Osteocyte (in vitro differentiated cells): ENCODE results near the gene CDH23. TPM values are rescaled to one million over a fixed set of nuclear protein-coding genes. Genes with fewer than 3 reads are reported as not detected.

Source experiments
- DNase-seq: peaks from one replicate; pipeline ENCODE4 v3.0.0; 2021; ENCODE audit warnings: mixed read lengths; ENCODE audit not compliant: unreplicated experiment; ENCODE audit errors: extremely low spot score
- H3K27ac Mint-ChIP-seq: one replicate; pipeline ENCODE4 v1.8.0; 2021; ENCODE audit warnings: mild to moderate bottlenecking, mixed read lengths; ENCODE audit not compliant: unreplicated experiment
- H3K27me3 Mint-ChIP-seq: one replicate; pipeline ENCODE4 v1.8.0; 2021; ENCODE audit warnings: mixed read lengths; ENCODE audit not compliant: unreplicated experiment
- H3K36me3 Mint-ChIP-seq: one replicate; pipeline ENCODE4 v1.8.0; 2021; ENCODE audit warnings: mixed read lengths; ENCODE audit not compliant: unreplicated experiment
- H3K4me1 Mint-ChIP-seq: one replicate; pipeline ENCODE4 v1.8.0; 2021; ENCODE audit warnings: mixed read lengths; ENCODE audit not compliant: unreplicated experiment
- H3K4me3 Mint-ChIP-seq: one replicate; pipeline ENCODE4 v1.8.0; 2021; ENCODE audit warnings: mild to moderate bottlenecking, moderate library complexity, mixed read lengths; ENCODE audit not compliant: unreplicated experiment
- H3K9me3 Mint-ChIP-seq: one replicate; pipeline ENCODE4 v1.8.0; 2021; ENCODE audit warnings: mixed read lengths; ENCODE audit not compliant: unreplicated experiment
- CTCF ChIP-seq: fragments of 200-600 bp; sonication (generic); IDR thresholded peaks from 2 replicates; pipeline ENCODE4 v1.5.0; 2021; ENCODE audit warnings: antibody characterized with exemption, mild to moderate bottlenecking, moderate library complexity
- total RNA-seq: library from RNA; stranded (reverse); gene quantifications from 2 replicates; pipeline ENCODE4 v1.2.1, GENCODE V29; 2021

CDH23 gene
- total RNA-seq, 1 donor from 2014 or later: not detected

GRCh38 chr10:71828702-71829101, 432.0 kb downstream of the CDH23 start:
- H3K36me3 Mint-ChIP-seq: peaks cover 52% of the 10 kb centered on the region
- no peaks in the 10 kb centered on the region for H3K27me3 Mint-ChIP-seq
- DNase-seq: no peak
- H3K4me1 Mint-ChIP-seq: peaks cover 5% of the 10 kb centered on the region
- no peak for TF ChIP-seq CTCF
- no peak overlapping the region for H3K27ac Mint-ChIP-seq
- H3K4me3 Mint-ChIP-seq: no peak overlapping the region
- no peaks in the 10 kb centered on the region for H3K9me3 Mint-ChIP-seq

- Mint-ChIP-seq H3K9me3 (no peaks in the 10 kb centered on the region), H3K36me3 (peaks cover 53% of the 10 kb centered on the region), H3K4me1 (peaks cover 6% of the 10 kb centered on the region), H3K27me3 (no peaks in the 10 kb centered on the region), H3K27ac (no peak overlapping the region), H3K4me3 (no peak overlapping the region)
- TF ChIP-seq CTCF: no peak
- DNase-seq: no peak
Observed at GRCh38 chr10:71829171-71829570, 432.5 kb downstream of the CDH23 start.

- DNase-seq: no peak
- no peaks in the 10 kb centered on the region for H3K27me3 Mint-ChIP-seq
- H3K4me1 Mint-ChIP-seq: peaks cover 10% of the 10 kb centered on the region
- no peaks in the 10 kb centered on the region for H3K9me3 Mint-ChIP-seq
- H3K4me3 Mint-ChIP-seq: no peak overlapping the region
- no peak overlapping the region for H3K27ac Mint-ChIP-seq
- H3K36me3 Mint-ChIP-seq: peaks cover 50% of the 10 kb centered on the region
- no peak for TF ChIP-seq CTCF
Observed at GRCh38 chr10:71829896-71830295, 433.2 kb downstream of the CDH23 start.

GRCh38 chr10:71830726-71831125, 434.0 kb downstream of the CDH23 start:
- H3K4me1 Mint-ChIP-seq: peaks cover 15% of the 10 kb centered on the region
- peaks cover 44% of the 10 kb centered on the region for H3K36me3 Mint-ChIP-seq
- H3K27me3 Mint-ChIP-seq: no peaks in the 10 kb centered on the region
- H3K9me3 Mint-ChIP-seq: no peaks in the 10 kb centered on the region
- no peak for DNase-seq
- no peak overlapping the region for H3K4me3 Mint-ChIP-seq
- H3K27ac Mint-ChIP-seq: no peak overlapping the region
- TF ChIP-seq CTCF: no peak

GRCh38 chr10:71831646-71832552, 435.2 kb downstream of the CDH23 start:
- no peak overlapping the region for H3K27ac Mint-ChIP-seq
- DNase-seq: no peak
- peaks cover 26% of the 10 kb centered on the region for H3K4me1 Mint-ChIP-seq
- no peaks in the 10 kb centered on the region for H3K9me3 Mint-ChIP-seq
- TF ChIP-seq CTCF: no peak
- H3K36me3 Mint-ChIP-seq: peaks cover 35% of the 10 kb centered on the region
- H3K27me3 Mint-ChIP-seq: no peaks in the 10 kb centered on the region
- H3K4me3 Mint-ChIP-seq: no peak overlapping the region
